LoVo (cell line): Measurements from ENCODE around the gene CTNNA3.
"Not testable (repeated sequence)": the region's sequence is repeated elsewhere in the genome, so short reads cannot be mapped to it uniquely, and the experiment has no call there.

ENCODE experiments used
- DNase-seq: peaks from one replicate; pipeline ENCODE4 v3.0.0-alpha.2; 2016; ENCODE audit warnings: low spot score

The CTNNA3 gene

GRCh38 chr10:67246066-67246555, 449.9 kb downstream of the CTNNA3 start:
- DNase-seq, result no peak

- DNase-seq, result no peak
Measured at GRCh38 chr10:67242528-67242927, 453.5 kb downstream of the CTNNA3 start.

- no peak for DNase-seq
Measured at GRCh38 chr10:67241451-67241850, 454.5 kb downstream of the CTNNA3 start.

- no peak for DNase-seq
Measured at GRCh38 chr10:67239864-67240497, 456.0 kb downstream of the CTNNA3 start.

- DNase-seq, result not testable (repeated sequence)
Measured at GRCh38 chr10:67230680-67231500, 465.1 kb downstream of the CTNNA3 start.

GRCh38 chr10:67225226-67225625, 470.8 kb downstream of the CTNNA3 start:
- no peak for DNase-seq

GRCh38 chr10:67224553-67224952, 471.4 kb downstream of the CTNNA3 start:
- no peak for DNase-seq

- no peak for DNase-seq
Measured at GRCh38 chr10:67222934-67223333, 473.1 kb downstream of the CTNNA3 start.

GRCh38 chr10:67221939-67222494, 474.0 kb downstream of the CTNNA3 start:
- no peak for DNase-seq

GRCh38 chr10:67211680-67212079, 484.3 kb downstream of the CTNNA3 start:
- DNase-seq, result no peak

- DNase-seq, result not testable (repeated sequence)
Measured at GRCh38 chr10:67207923-67208322, 488.1 kb downstream of the CTNNA3 start.

GRCh38 chr10:67200913-67201564, 495.0 kb downstream of the CTNNA3 start:
- DNase-seq, result no peak

- no peak for DNase-seq
Measured at GRCh38 chr10:67175354-67175753, 520.6 kb downstream of the CTNNA3 start.

GRCh38 chr10:67173787-67174186, 522.2 kb downstream of the CTNNA3 start:
- no peak for DNase-seq

- no peak for DNase-seq
Measured at GRCh38 chr10:67171970-67172369, 524.0 kb downstream of the CTNNA3 start.

- no peak for DNase-seq
Measured at GRCh38 chr10:67156239-67156638, 539.8 kb downstream of the CTNNA3 start.

GRCh38 chr10:67151471-67151870, 544.5 kb downstream of the CTNNA3 start:
- DNase-seq, result no peak

- no peak for DNase-seq
Measured at GRCh38 chr10:67144530-67144929, 551.5 kb downstream of the CTNNA3 start.

GRCh38 chr10:67141300-67141699, 554.7 kb downstream of the CTNNA3 start:
- DNase-seq, result no peak

- no peak for DNase-seq
Measured at GRCh38 chr10:67140641-67141040, 555.4 kb downstream of the CTNNA3 start.

- DNase-seq, result no peak
Measured at GRCh38 chr10:67127441-67127840, 568.6 kb downstream of the CTNNA3 start.

- no peak for DNase-seq
Measured at GRCh38 chr10:67119651-67120050, 576.3 kb downstream of the CTNNA3 start.

GRCh38 chr10:67115972-67116371, 580.0 kb downstream of the CTNNA3 start:
- DNase-seq, result no peak
